CD4-positive, alpha-beta T cell treated with Interferon alpha-2 for 1 hour (primary cell): Measurements from ENCODE around the gene WSB2.
"Not testable (repeated sequence)": the region's sequence is repeated elsewhere in the genome, so short reads cannot be mapped to it uniquely, and the experiment has no call there.

Experiments
- DNase-seq, 2 donors: peaks; one replicate each; pipeline ENCODE4 v3.0.0-alpha.2; 2020 to 2022

The WSB2 gene

GRCh38 chr12:118061011-118061872 is at the start of gene WSB2:
WSB2 (minus strand) TSS chr12:118061179; CDS start chr12:118061048, 131 bp downstream.
- DNase-seq = peak; percentile 26 to 67

- DNase-seq = no peak
Observed at GRCh38 chr12:118109088-118109487, 48.1 kb upstream of the WSB2 start.

- DNase-seq = no peak
Observed at GRCh38 chr12:118107694-118108093, 46.7 kb upstream of the WSB2 start.

GRCh38 chr12:118107011-118107410 is 46.0 kb upstream of the WSB2 start:
- no peak for DNase-seq

GRCh38 chr12:118103601-118104382 is 42.8 kb upstream of the WSB2 start, which contains the start of gene VSIG10:
VSIG10 (minus strand) TSS chr12:118104011; CDS start chr12:118103671, 340 bp downstream.
- peak in 1 of 2 donors; percentile 1 for DNase-seq

GRCh38 chr12:118103201-118103600 is 42.2 kb upstream of the WSB2 start:
- no peak for DNase-seq

- DNase-seq = no peak
Observed at GRCh38 chr12:118102609-118103008, 41.6 kb upstream of the WSB2 start.

- DNase-seq = no peak
Observed at GRCh38 chr12:118102070-118102469, 41.1 kb upstream of the WSB2 start.

- DNase-seq = no peak
Observed at GRCh38 chr12:118101051-118101450, 40.1 kb upstream of the WSB2 start.

- no peak for DNase-seq
Observed at GRCh38 chr12:118098911-118099671, 38.1 kb upstream of the WSB2 start.

GRCh38 chr12:118098401-118098800 is 37.4 kb upstream of the WSB2 start:
- DNase-seq = no peak

- no peak for DNase-seq
Observed at GRCh38 chr12:118094039-118094438, 33.1 kb upstream of the WSB2 start.

- DNase-seq = no peak
Observed at GRCh38 chr12:118089782-118090181, 28.8 kb upstream of the WSB2 start.

GRCh38 chr12:118082161-118082560 is 21.2 kb upstream of the WSB2 start:
- DNase-seq = no peak

GRCh38 chr12:118081521-118081920 is 20.5 kb upstream of the WSB2 start:
- not testable (repeated sequence) for DNase-seq

- DNase-seq = no peak
Observed at GRCh38 chr12:118073768-118074167, 12.8 kb upstream of the WSB2 start.

GRCh38 chr12:118070650-118071049 is 9.7 kb upstream of the WSB2 start:
- no peak for DNase-seq

GRCh38 chr12:118068445-118068844 is 7.5 kb upstream of the WSB2 start:
- DNase-seq = no peak

- peak in 1 of 2 donors; percentile 37 for DNase-seq
Observed at GRCh38 chr12:118065380-118065779, 4.4 kb upstream of the WSB2 start.

- DNase-seq = peak in 1 of 2 donors; percentile 31
Observed at GRCh38 chr12:118064608-118065007, 3.6 kb upstream of the WSB2 start.

- no peak for DNase-seq
Observed at GRCh38 chr12:118063576-118064391, 2.8 kb upstream of the WSB2 start.
